ENCODE measurements around the gene ESRP2.

ESRP2 gene

GRCh38 chr16:68259007-68259825, 23.3 kb upstream of the ESRP2 start:
- TF ChIP-seq, protein P1, sequence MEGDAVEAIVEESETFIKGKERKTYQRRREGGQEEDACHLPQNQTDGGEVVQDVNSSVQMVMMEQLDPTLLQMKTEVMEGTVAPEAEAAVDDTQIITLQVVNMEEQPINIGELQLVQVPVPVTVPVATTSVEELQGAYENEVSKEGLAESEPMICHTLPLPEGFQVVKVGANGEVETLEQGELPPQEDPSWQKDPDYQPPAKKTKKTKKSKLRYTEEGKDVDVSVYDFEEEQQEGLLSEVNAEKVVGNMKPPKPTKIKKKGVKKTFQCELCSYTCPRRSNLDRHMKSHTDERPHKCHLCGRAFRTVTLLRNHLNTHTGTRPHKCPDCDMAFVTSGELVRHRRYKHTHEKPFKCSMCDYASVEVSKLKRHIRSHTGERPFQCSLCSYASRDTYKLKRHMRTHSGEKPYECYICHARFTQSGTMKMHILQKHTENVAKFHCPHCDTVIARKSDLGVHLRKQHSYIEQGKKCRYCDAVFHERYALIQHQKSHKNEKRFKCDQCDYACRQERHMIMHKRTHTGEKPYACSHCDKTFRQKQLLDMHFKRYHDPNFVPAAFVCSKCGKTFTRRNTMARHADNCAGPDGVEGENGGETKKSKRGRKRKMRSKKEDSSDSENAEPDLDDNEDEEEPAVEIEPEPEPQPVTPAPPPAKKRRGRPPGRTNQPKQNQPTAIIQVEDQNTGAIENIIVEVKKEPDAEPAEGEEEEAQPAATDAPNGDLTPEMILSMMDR (IDR thresholded peaks at IDR 0.05), result no peak

- TF ChIP-seq, protein P1 (IDR thresholded peaks at IDR 0.05), result no peak
Measured at GRCh38 chr16:68257906-68258800, 22.2 kb upstream of the ESRP2 start.

DNA sequence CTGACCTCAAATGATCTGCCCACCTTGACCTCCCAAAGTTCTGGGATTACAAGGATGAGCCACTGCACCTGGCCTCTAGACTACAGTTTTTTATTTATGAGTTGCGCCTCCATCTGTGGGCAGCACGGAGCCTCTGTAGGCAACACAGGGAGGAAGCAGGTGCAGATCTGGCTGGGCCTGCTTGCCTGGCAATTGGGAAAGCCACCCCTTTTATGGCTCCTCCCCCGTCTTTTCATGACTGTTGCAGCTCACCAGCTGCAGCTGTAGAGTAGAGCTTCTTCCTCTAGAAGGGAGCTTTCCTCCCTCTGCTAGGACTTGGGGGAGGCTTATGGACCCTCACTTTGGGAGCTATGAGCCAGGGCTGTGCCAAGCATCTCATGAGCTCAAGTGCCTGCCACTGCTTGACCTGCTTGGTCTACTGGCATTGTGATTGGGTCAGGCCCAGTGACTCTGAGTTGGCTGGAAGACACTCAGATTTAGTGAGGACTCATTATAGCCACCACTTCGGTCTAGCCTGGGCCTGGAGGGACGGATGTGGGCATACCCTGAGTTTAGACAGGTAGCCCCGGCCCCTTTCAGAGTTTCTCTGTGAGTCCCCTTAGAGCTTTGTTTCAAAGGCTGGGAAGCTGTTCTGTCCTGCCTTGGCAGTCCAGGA, 21.5 kb upstream of the ESRP2 start:
- TF ChIP-seq, protein P1 (IDR thresholded peaks at IDR 0.05), result no peak

- TF ChIP-seq, protein P1 (IDR thresholded peaks at IDR 0.05), result no peak
Measured at GRCh38 chr16:68255712-68256111, 19.8 kb upstream of the ESRP2 start.

GRCh38 chr16:68253721-68254120, 17.8 kb upstream of the ESRP2 start:
- TF ChIP-seq, protein P1 (IDR thresholded peaks at IDR 0.05), result no peak

- TF ChIP-seq, protein P1 (IDR thresholded peaks at IDR 0.05), result no peak
Measured at GRCh38 chr16:68252383-68252782, 16.5 kb upstream of the ESRP2 start.

DNA sequence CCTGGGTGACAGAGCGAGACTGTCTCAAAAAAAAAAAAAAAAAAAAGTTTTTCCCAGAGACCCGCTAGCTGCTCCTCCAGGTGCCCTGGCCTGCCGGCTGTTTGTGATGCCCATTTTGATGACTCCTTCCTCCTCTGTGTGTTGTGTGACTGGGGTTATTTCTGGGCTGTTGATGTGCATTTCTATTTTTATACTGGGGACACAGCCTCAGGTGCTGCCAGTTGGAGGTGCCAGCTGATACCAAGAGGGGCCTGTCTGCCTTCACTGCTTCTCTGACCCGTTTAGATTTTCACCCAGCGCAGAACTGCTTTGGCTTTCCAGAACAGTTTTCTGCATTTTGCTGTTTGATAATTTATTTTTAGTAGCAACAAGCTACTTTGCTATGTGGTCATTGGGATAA, 15.9 kb upstream of the ESRP2 start:
- TF ChIP-seq, protein P1 (IDR thresholded peaks at IDR 0.05), result no peak

Measured in LNCAP (cell line).